ENCODE data around the gene PPIL6.

Gene PPIL6

DNA sequence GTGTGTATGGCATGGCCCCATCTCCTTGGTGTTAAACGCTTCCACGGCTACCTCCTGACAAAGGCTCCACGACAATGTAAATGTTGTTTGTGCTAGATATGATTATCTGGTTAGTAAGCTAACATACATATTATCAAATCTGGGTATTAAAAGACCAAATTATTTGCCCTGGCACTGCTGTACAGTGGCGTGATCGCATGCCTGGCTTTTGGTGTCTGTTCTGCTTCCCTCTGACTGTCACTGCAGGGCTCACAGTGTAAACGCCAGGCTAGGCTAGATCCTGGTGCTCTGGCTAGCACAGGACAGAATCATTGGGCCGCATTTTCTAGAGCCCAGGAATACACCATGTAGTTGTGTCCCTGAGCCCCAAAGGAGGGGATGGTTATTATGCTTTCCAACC is 96.9 kb downstream of the PPIL6 start:
- POLR2A ChIA-PET (ENCODE audit: low non-redundant PET) = no interaction called here
- CTCF ChIA-PET = no interaction called here
- H3K27ac ChIP-seq = no peak overlapping the region
- no peak for DNase-seq (ENCODE audit: low spot score)
- TF ChIP-seq, protein P1, sequence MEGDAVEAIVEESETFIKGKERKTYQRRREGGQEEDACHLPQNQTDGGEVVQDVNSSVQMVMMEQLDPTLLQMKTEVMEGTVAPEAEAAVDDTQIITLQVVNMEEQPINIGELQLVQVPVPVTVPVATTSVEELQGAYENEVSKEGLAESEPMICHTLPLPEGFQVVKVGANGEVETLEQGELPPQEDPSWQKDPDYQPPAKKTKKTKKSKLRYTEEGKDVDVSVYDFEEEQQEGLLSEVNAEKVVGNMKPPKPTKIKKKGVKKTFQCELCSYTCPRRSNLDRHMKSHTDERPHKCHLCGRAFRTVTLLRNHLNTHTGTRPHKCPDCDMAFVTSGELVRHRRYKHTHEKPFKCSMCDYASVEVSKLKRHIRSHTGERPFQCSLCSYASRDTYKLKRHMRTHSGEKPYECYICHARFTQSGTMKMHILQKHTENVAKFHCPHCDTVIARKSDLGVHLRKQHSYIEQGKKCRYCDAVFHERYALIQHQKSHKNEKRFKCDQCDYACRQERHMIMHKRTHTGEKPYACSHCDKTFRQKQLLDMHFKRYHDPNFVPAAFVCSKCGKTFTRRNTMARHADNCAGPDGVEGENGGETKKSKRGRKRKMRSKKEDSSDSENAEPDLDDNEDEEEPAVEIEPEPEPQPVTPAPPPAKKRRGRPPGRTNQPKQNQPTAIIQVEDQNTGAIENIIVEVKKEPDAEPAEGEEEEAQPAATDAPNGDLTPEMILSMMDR (conservative IDR thresholded peaks at IDR 0.05; ENCODE audit: low read depth) = no peak

DNA sequence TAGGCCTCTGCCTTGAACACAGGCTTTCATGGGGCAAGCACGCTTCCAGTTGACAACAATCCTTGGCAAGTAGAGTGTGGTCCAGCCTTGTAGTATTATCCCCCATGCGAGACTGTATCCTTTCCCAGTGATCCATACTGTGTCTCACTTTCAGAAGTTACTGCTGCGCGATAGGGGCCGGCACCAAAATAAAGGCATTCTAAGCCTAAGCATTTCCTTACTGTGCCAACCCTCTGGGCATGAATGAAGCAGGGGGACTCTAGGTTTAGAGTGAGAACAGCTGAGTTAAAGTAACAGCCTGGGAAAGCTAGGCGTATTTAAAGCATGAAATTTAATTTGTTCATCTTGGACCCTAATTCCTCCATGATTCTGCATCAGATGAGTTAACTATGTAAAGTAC is 97.5 kb downstream of the PPIL6 start:
- CTCF ChIA-PET = no interaction called here
- TF ChIP-seq, protein P1 (conservative IDR thresholded peaks at IDR 0.05; ENCODE audit: low read depth) = no peak
- no peak overlapping the region for H3K27ac ChIP-seq
- no peak for DNase-seq (ENCODE audit: low spot score)
- POLR2A ChIA-PET (ENCODE audit: low non-redundant PET) = no interaction called here

DNA sequence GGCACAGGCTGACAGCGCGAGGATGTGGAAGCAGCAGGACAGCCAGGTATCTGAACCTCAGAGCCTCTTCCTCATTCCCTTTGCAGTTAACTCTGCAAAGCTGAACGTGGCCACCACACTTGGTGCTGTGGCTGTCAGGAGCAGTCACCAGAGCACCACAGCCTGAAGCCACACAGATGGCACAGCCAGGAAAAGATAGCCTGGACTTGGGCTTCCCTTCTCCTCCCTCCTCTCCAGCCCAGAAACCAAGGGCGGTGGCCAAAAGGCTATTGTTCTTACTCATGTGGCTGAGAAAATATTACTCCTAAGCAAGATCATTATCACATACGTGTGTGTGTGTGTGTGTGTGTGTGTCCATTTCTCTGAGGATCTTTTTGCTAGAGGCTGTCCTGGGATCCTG is 97.9 kb downstream of the PPIL6 start:
- TF ChIP-seq, protein P1 (conservative IDR thresholded peaks at IDR 0.05; ENCODE audit: low read depth) = no peak
- POLR2A ChIA-PET (ENCODE audit: low non-redundant PET) = no interaction called here
- CTCF ChIA-PET = no interaction called here
- no peak for DNase-seq (ENCODE audit: low spot score)
- H3K27ac ChIP-seq = no peak overlapping the region

DNA sequence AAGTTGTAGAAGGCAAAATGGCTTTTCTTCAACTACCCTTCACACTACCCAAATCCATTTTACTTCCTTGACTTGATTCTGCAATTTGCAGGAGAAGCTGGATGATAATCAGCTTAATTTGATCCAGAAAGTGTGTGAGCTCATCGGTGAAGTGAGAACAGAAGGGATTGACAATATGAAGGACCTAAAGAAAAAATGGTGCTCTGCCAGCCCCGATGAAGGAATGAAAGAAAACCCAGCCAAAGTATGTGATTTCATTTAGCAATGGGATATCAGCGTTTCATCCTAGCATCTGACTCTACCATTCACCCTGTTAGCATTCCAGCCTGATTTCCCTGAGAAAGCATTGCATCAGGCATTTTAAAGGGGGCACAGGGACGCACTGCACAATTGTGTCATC is 99.6 kb downstream of the PPIL6 start:
- no peak overlapping the region for H3K27ac ChIP-seq
- TF ChIP-seq, protein P1 (conservative IDR thresholded peaks at IDR 0.05; ENCODE audit: low read depth) = no peak
- ChIA-PET POLR2A (ENCODE audit: low non-redundant PET) (no interaction called here), CTCF (interaction anchor here (0.6 kb wide), 1 partner anchor 867 kb away, joined by 3 read pairs; no protein-coding TSS in a partner anchor)
- no peak for DNase-seq (ENCODE audit: low spot score)

All from RWPE1 (cell line).